ENCODE data around the gene KIAA0513. TPM values are rescaled to one million over a fixed set of nuclear protein-coding genes. Genes with fewer than 3 reads are reported as not detected.

Gene KIAA0513
- total and polyA plus RNA-seq, 10 of the 15 experiments (the other 5 are each of a cell fraction or from before 2014, with no cell fraction given): 0.14 to 5.8 (median 2.0) TPM

DNA sequence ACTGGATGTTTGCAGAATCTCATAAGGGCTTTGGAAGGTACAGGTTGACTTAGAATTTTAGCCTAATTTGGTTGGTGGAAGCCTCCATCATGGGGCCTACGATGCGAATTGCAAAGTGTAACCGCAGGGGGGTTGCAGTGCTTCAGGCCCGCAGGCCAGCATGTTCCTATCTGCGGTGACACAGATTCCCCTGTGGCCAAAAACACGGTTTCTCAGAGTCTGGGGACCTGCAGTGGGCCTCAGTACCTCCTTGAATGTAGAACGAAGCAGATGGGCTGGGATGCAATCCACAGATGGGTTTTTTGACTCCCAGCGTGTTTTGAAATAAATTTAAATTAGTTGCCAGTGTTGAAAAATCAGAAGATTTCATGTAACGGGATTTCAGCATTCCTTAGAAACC lies 34.7 kb downstream of the KIAA0513 start:
- H3K79me2 ChIP-seq (ENCODE audit: control insufficient read depth, insufficient read depth, low read length): no peaks in the 10 kb centered on the region
- ChIA-PET SMC1A (ENCODE audit: uncharacterized antibody, unreplicated experiment) (no interaction called here), POLR2A (no interaction called here), RAD21 (ENCODE audit: unreplicated experiment) (no interaction called here), CTCF (interaction anchor here (1.0 to 1.2 kb wide), 2 partner anchors 24 to 34 kb away, joined by 3 to 7 read pairs; partner anchors contain the start of gene KIAA0513)
- TF ChIP-seq, protein P1, sequence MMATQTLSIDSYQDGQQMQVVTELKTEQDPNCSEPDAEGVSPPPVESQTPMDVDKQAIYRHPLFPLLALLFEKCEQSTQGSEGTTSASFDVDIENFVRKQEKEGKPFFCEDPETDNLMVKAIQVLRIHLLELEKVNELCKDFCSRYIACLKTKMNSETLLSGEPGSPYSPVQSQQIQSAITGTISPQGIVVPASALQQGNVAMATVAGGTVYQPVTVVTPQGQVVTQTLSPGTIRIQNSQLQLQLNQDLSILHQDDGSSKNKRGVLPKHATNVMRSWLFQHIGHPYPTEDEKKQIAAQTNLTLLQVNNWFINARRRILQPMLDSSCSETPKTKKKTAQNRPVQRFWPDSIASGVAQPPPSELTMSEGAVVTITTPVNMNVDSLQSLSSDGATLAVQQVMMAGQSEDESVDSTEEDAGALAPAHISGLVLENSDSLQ (IDR thresholded peaks at IDR 0.05): no peak
- no peak for TF ChIP-seq SUZ12 (IDR thresholded peaks at IDR 0.05; ENCODE audit: unreplicated experiment)
- no peak for TF ChIP-seq ZNF384 (IDR thresholded peaks at IDR 0.05; ENCODE audit: borderline replicate concordance, low read depth, low read length)
- TF ChIP-seq SUPT20H (IDR thresholded peaks at IDR 0.05; ENCODE audit: borderline replicate concordance, control insufficient read depth, low read depth, low read length): no peak
- TF ChIP-seq SP1 (IDR thresholded peaks at IDR 0.05; ENCODE audit: low read depth, low read length): no peak
- TF ChIP-seq CEBPB (IDR thresholded peaks at IDR 0.05; ENCODE audit: borderline replicate concordance in 1 of 2, low read depth in 2 of 2, low read length in 2 of 2): no peak
- TF ChIP-seq CHD4 (IDR thresholded peaks at IDR 0.05): no peak
- no peak for TF ChIP-seq SPI1 (IDR thresholded peaks at IDR 0.05; ENCODE audit: borderline replicate concordance, insufficient read depth, low read depth, low read length)
- TF ChIP-seq SMAD1 (IDR thresholded peaks at IDR 0.05; ENCODE audit: low read depth, partially characterized antibody): no peak
- TF ChIP-seq, protein P2, sequence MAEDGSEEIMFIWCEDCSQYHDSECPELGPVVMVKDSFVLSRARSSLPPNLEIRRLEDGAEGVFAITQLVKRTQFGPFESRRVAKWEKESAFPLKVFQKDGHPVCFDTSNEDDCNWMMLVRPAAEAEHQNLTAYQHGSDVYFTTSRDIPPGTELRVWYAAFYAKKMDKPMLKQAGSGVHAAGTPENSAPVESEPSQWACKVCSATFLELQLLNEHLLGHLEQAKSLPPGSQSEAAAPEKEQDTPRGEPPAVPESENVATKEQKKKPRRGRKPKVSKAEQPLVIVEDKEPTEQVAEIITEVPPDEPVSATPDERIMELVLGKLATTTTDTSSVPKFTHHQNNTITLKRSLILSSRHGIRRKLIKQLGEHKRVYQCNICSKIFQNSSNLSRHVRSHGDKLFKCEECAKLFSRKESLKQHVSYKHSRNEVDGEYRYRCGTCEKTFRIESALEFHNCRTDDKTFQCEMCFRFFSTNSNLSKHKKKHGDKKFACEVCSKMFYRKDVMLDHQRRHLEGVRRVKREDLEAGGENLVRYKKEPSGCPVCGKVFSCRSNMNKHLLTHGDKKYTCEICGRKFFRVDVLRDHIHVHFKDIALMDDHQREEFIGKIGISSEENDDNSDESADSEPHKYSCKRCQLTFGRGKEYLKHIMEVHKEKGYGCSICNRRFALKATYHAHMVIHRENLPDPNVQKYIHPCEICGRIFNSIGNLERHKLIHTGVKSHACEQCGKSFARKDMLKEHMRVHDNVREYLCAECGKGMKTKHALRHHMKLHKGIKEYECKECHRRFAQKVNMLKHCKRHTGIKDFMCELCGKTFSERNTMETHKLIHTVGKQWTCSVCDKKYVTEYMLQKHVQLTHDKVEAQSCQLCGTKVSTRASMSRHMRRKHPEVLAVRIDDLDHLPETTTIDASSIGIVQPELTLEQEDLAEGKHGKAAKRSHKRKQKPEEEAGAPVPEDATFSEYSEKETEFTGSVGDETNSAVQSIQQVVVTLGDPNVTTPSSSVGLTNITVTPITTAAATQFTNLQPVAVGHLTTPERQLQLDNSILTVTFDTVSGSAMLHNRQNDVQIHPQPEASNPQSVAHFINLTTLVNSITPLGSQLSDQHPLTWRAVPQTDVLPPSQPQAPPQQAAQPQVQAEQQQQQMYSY (CRISPR knock-in tag; IDR thresholded peaks at IDR 0.05): no peak
- no peak for TF ChIP-seq IRF4 (IDR thresholded peaks at IDR 0.05; ENCODE audit: low read depth, low read length)
- TF ChIP-seq ASH2L (IDR thresholded peaks at IDR 0.05; ENCODE audit: borderline replicate concordance, low read depth): no peak
- no peak for TF ChIP-seq BRCA1 (IDR thresholded peaks at IDR 0.05; ENCODE audit: low read depth, low read length)
- H3K9ac ChIP-seq (ENCODE audit: control insufficient read depth, insufficient read depth, low read length): no peak overlapping the region
- intact Hi-C loops (cut with micrococcal nuclease; ENCODE audit: unreplicated experiment) (no loop called here), in situ Hi-C loops (cut with MboI) (no loop called here)
- H3K4me2 ChIP-seq (ENCODE audit: control insufficient read depth, insufficient read depth): no peak overlapping the region
- ATAC-seq (no peak), DNase-seq (ENCODE audit: low read depth, low spot score) (no peak), FAIRE-seq (no peak)
- no peaks in the 10 kb centered on the region for H4K20me1 ChIP-seq (ENCODE audit: control insufficient read depth, insufficient read depth)
- H3K4me3 ChIP-seq: no peak overlapping the region
- H2AFZ ChIP-seq (ENCODE audit: control insufficient read depth, low read depth, low read length): no peak overlapping the region
- BruUV-seq (replicated peaks): no TSS peak
- 52% methylated on average over 9 of the region's 9 CpGs for WGBS (ENCODE audit: insufficient coverage, insufficient replicate concordance, low lambda C conversion rate, missing lambda C conversion rate)
- no peaks in the 10 kb centered on the region for H3K9me3 ChIP-seq (replicated peaks; ENCODE audit: control insufficient read depth, insufficient read depth, low read length)
- H3K27ac ChIP-seq (ENCODE audit: control insufficient read depth, insufficient read depth): no peak overlapping the region
- no peaks in the 10 kb centered on the region for H3K36me3 ChIP-seq (ENCODE audit: control insufficient read depth in 2 of 2, insufficient read depth in 2 of 2, low read length in 1 of 2)
- H3K4me1 ChIP-seq (ENCODE audit: control insufficient read depth, insufficient read depth, low read length): peaks cover 22% of the 10 kb centered on the region
- no peaks in the 10 kb centered on the region for H3K27me3 ChIP-seq (replicated peaks in 1 of 2; ENCODE audit: control insufficient read depth in 2 of 2, insufficient read depth in 2 of 2, low read length in 1 of 2)

All from GM12878 (cell line).